ENCODE results near the gene HS3ST5.

The HS3ST5 gene

GRCh38 chr6:114144887-114145851, 197.7 kb downstream of the HS3ST5 start:
- no peak for DNase-seq (ENCODE audit: low read depth)
- in situ Hi-C loops (cut with HindIII; ENCODE audit: low sequenced_read_pairs) = no loop called here
- no peak for TF ChIP-seq CTCF (IDR thresholded peaks at IDR 0.05; ENCODE audit: low read depth, low read length, missing control alignments)
- H3K4me3 ChIP-seq (ENCODE audit: low read depth, low read length) = no peak overlapping the region

DNA sequence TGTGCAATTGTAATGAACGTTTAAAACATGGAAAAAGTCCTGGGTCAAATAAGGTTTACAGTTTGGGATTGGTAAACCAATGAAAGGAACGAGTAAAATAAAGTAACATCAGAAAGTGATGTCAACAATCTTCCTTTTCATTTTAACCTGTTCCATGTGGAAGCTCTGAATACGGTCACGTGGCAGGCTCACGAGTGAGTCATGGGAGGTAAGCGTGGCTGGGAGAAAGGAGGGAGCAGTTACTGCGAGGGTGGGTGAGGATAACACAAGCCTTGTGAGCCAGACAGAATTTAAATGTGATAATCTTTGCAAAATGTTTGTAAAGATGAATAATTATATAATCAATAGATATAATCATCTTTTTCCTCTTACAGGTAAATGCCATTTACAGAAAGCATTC, 200.6 kb downstream of the HS3ST5 start:
- no peak for DNase-seq (ENCODE audit: low read depth)
- in situ Hi-C loops (cut with HindIII; ENCODE audit: low sequenced_read_pairs) = no loop called here
- no peak overlapping the region for H3K4me3 ChIP-seq (ENCODE audit: low read depth, low read length)
- TF ChIP-seq CTCF (IDR thresholded peaks at IDR 0.05; ENCODE audit: low read depth, low read length, missing control alignments) = no peak

- no peak for DNase-seq (ENCODE audit: low read depth)
- in situ Hi-C loops (cut with HindIII; ENCODE audit: low sequenced_read_pairs) = no loop called here
- TF ChIP-seq CTCF (IDR thresholded peaks at IDR 0.05; ENCODE audit: low read depth, low read length, missing control alignments) = no peak
- H3K4me3 ChIP-seq (ENCODE audit: low read depth, low read length) = no peak overlapping the region
Observed at GRCh38 chr6:114140416-114140815, 202.4 kb downstream of the HS3ST5 start.

- no peak for TF ChIP-seq CTCF (IDR thresholded peaks at IDR 0.05; ENCODE audit: low read depth, low read length, missing control alignments)
- in situ Hi-C loops (cut with HindIII; ENCODE audit: low sequenced_read_pairs) = no loop called here
- H3K4me3 ChIP-seq (ENCODE audit: low read depth, low read length) = no peak overlapping the region
- DNase-seq (ENCODE audit: low read depth) = no peak
Observed at GRCh38 chr6:114138577-114139248, 204.1 kb downstream of the HS3ST5 start.

GRCh38 chr6:114135363-114135971, 207.4 kb downstream of the HS3ST5 start:
- DNase-seq (ENCODE audit: low read depth) = no peak
- no peak overlapping the region for H3K4me3 ChIP-seq (ENCODE audit: low read depth, low read length)
- no peak for TF ChIP-seq CTCF (IDR thresholded peaks at IDR 0.05; ENCODE audit: low read depth, low read length, missing control alignments)
- in situ Hi-C loops (cut with HindIII; ENCODE audit: low sequenced_read_pairs) = no loop called here

- no peak for DNase-seq (ENCODE audit: low read depth)
- H3K4me3 ChIP-seq (ENCODE audit: low read depth, low read length) = no peak overlapping the region
- in situ Hi-C loops (cut with HindIII; ENCODE audit: low sequenced_read_pairs) = no loop called here
- TF ChIP-seq CTCF (IDR thresholded peaks at IDR 0.05; ENCODE audit: low read depth, low read length, missing control alignments) = no peak
Observed at GRCh38 chr6:114133816-114134215, 209.0 kb downstream of the HS3ST5 start.
